WTC11 (cell line): ENCODE measurements around the gene CACNB4. TPM values are rescaled to one million over a fixed set of nuclear protein-coding genes. Genes with fewer than 3 reads are reported as not detected.

Experiments
- ATAC-seq: fragments of 200-7000 bp; cut with Tn5 transposase; 2 replicates; pipeline ENCODE4 v1.10.0; 2021; ENCODE audit warnings: mild to moderate bottlenecking, moderate library complexity
- CTCF ChIA-PET: fragments of 300-600 bp; sonication (Branson Sonifier 250); formaldehyde crosslinking; loops from one replicate; lab custom pipeline; 2021; ENCODE audit warnings: antibody characterized with exemption; lab: Charles Lee
- POLR2A ChIA-PET: fragments of 350-600 bp; sonication (Branson Sonifier 250); formaldehyde crosslinking; loops from one replicate; lab custom pipeline; 2021; ENCODE audit warnings: antibody characterized with exemption; lab: Charles Lee
- DNase-seq: peaks from one replicate; pipeline ENCODE4 v3.0.0; 2021; ENCODE audit warnings: low spot score
- H3K27ac Mint-ChIP-seq: 2 replicates; pipeline ENCODE4 v1.8.0; 2021; ENCODE audit warnings: mixed read lengths
- H3K27me3 Mint-ChIP-seq: 2 replicates; pipeline ENCODE4 v1.8.0; 2021; ENCODE audit warnings: low read depth, mild to moderate bottlenecking, moderate library complexity, mixed read lengths
- H3K36me3 Mint-ChIP-seq: 2 replicates; pipeline ENCODE4 v1.8.0; 2021; ENCODE audit warnings: mixed read lengths
- H3K4me1 Mint-ChIP-seq: 2 replicates; pipeline ENCODE4 v1.8.0; 2022; ENCODE audit warnings: mixed read lengths
- H3K4me3 Mint-ChIP-seq: 2 replicates; pipeline ENCODE4 v1.8.0; 2021; ENCODE audit warnings: mild to moderate bottlenecking, moderate library complexity, mixed read lengths
- H3K9me3 Mint-ChIP-seq: 2 replicates; pipeline ENCODE4 v1.8.0; 2021; ENCODE audit warnings: mixed read lengths
- ETV6 ChIP-seq: sonication (generic); formaldehyde crosslinking; IDR thresholded peaks from 2 replicates; pipeline ENCODE4 v1.8.1; 2022; ENCODE audit warnings: mild to moderate bottlenecking, missing genetic modification reagents
- FOXJ3 ChIP-seq: sonication (generic); formaldehyde crosslinking; IDR thresholded peaks from 2 replicates; pipeline ENCODE4 v1.9.0; 2021; ENCODE audit warnings: missing genetic modification reagents, mild to moderate bottlenecking, borderline replicate concordance
- FOXK1 ChIP-seq: sonication (generic); formaldehyde crosslinking; IDR thresholded peaks from 2 replicates; pipeline ENCODE4 v1.8.0; 2022; ENCODE audit warnings: mild to moderate bottlenecking, moderate library complexity, missing genetic modification reagents
- GABPB1 ChIP-seq: sonication (generic); formaldehyde crosslinking; IDR thresholded peaks from 2 replicates; pipeline ENCODE4 v1.8.1; 2023; ENCODE audit warnings: mild to moderate bottlenecking, missing genetic modification reagents
- GTF2I ChIP-seq: fragments of 250-450 bp; sonication (Bioruptor Pico); conservative IDR thresholded peaks from 2 replicates; pipeline ENCODE4 v1.4.0; 2021; ENCODE audit warnings: mild to moderate bottlenecking
- IRF2 ChIP-seq: sonication (generic); formaldehyde crosslinking; IDR thresholded peaks from 2 replicates; pipeline ENCODE4 v1.8.0; 2022; ENCODE audit warnings: low read depth, missing genetic modification reagents, borderline replicate concordance
- JUN ChIP-seq: sonication (generic); formaldehyde crosslinking; IDR thresholded peaks from 2 replicates; pipeline ENCODE4 v1.8.0; 2023; ENCODE audit warnings: mild to moderate bottlenecking, missing genetic modification reagents
- NFE2L1 ChIP-seq: sonication (generic); formaldehyde crosslinking; IDR thresholded peaks from 2 replicates; pipeline ENCODE4 v1.8.1; 2023; ENCODE audit warnings: missing genetic modification reagents
- NR2C2 ChIP-seq: sonication (generic); formaldehyde crosslinking; IDR thresholded peaks from 2 replicates; pipeline ENCODE4 v1.8.0; 2022; ENCODE audit warnings: mild to moderate bottlenecking, missing genetic modification reagents
- NR3C1 ChIP-seq: sonication (generic); formaldehyde crosslinking; conservative IDR thresholded peaks from 2 replicates; pipeline ENCODE4 v1.8.1; 2023; ENCODE audit warnings: low read depth, mild to moderate bottlenecking, missing genetic modification reagents
- SMAD3 ChIP-seq: sonication (generic); formaldehyde crosslinking; IDR thresholded peaks from 2 replicates; pipeline ENCODE4 v1.8.0; 2022; ENCODE audit warnings: missing genetic modification reagents, mild to moderate bottlenecking, borderline replicate concordance
- SMAD4 ChIP-seq: sonication (generic); formaldehyde crosslinking; IDR thresholded peaks from 2 replicates; pipeline ENCODE4 v1.8.0; 2022; ENCODE audit warnings: mild to moderate bottlenecking, missing genetic modification reagents
- USF2 ChIP-seq: sonication (generic); formaldehyde crosslinking; IDR thresholded peaks from 2 replicates; pipeline ENCODE4 v1.8.1; 2023; ENCODE audit warnings: mild to moderate bottlenecking, missing genetic modification reagents, moderate library complexity
- ZNF121 ChIP-seq: sonication (generic); formaldehyde crosslinking; IDR thresholded peaks from 2 replicates; pipeline ENCODE4 v1.8.0; 2023; ENCODE audit warnings: missing genetic modification reagents
- ZNF263 ChIP-seq: sonication (generic); formaldehyde crosslinking; IDR thresholded peaks from 2 replicates; pipeline ENCODE4 v1.8.1; 2022; ENCODE audit warnings: low read depth, mild to moderate bottlenecking, moderate library complexity, missing genetic modification reagents
- ZNF423 ChIP-seq: fragments of 250-450 bp; sonication (Bioruptor Pico); IDR thresholded peaks from 2 replicates; pipeline ENCODE4 v2.1.2; 2022; ENCODE audit warnings: mild to moderate bottlenecking, moderate library complexity
- total RNA-seq: library from RNA; stranded (reverse); gene quantifications from 3 replicates; pipeline ENCODE4 v1.2.3, GENCODE V29; 2021
- TF ChIP-seq, protein P1 (sequence below): sonication (generic); formaldehyde crosslinking; IDR thresholded peaks from 2 replicates; pipeline ENCODE4 v1.8.0; 2023; ENCODE audit warnings: mild to moderate bottlenecking, missing genetic modification reagents
- TF ChIP-seq, protein P2 (sequence below): sonication (generic); formaldehyde crosslinking; IDR thresholded peaks from 2 replicates; pipeline ENCODE4 v1.8.1; 2022; ENCODE audit warnings: mild to moderate bottlenecking, moderate library complexity, missing genetic modification reagents
- TF ChIP-seq, protein P3 (sequence below): sonication (generic); formaldehyde crosslinking; IDR thresholded peaks from 2 replicates; pipeline ENCODE4 v1.8.1; 2023; ENCODE audit warnings: mild to moderate bottlenecking, missing genetic modification reagents
- TF ChIP-seq, protein P4 (sequence below): sonication (generic); formaldehyde crosslinking; IDR thresholded peaks from 2 replicates; pipeline ENCODE4 v1.8.1; 2023; ENCODE audit warnings: mild to moderate bottlenecking, missing genetic modification reagents

The CACNB4 gene
- total RNA-seq, 1 experiment from 2014 or later, result 4.7 TPM

- no peaks in the 10 kb centered on the region for H3K9me3 Mint-ChIP-seq
- ATAC-seq, result no peak
- H3K36me3 Mint-ChIP-seq, result no peaks in the 10 kb centered on the region
- CTCF ChIA-PET, result interaction anchor here (2.1 kb wide), 1 partner anchor 17 kb away, joined by 10 read pairs; no protein-coding TSS in a partner anchor
- POLR2A ChIA-PET, result no interaction called here
- H3K27ac Mint-ChIP-seq, result no peak overlapping the region
- no peak for DNase-seq
- H3K27me3 Mint-ChIP-seq, result no peaks in the 10 kb centered on the region
- H3K4me3 Mint-ChIP-seq, result no peak overlapping the region
- TF ChIP-seq NR2C2 (CRISPR knock-in tag) (no peak), GTF2I (CRISPR knock-in tag) (no peak), SMAD3 (CRISPR knock-in tag) (no peak), ZNF121 (CRISPR knock-in tag) (no peak), ETV6 (CRISPR knock-in tag) (no peak), FOXK1 (CRISPR knock-in tag) (no peak), IRF2 (no peak), ZNF423 (CRISPR knock-in tag) (no peak), USF2 (no peak), SMAD4 (CRISPR knock-in tag) (no peak), NFE2L1 (CRISPR knock-in tag) (no peak), NR3C1 (CRISPR knock-in tag) (no peak), GABPB1 (CRISPR knock-in tag) (no peak), JUN (no peak), FOXJ3 (CRISPR knock-in tag) (no peak), ZNF263 (CRISPR knock-in tag) (no peak)
- TF ChIP-seq, protein P1, sequence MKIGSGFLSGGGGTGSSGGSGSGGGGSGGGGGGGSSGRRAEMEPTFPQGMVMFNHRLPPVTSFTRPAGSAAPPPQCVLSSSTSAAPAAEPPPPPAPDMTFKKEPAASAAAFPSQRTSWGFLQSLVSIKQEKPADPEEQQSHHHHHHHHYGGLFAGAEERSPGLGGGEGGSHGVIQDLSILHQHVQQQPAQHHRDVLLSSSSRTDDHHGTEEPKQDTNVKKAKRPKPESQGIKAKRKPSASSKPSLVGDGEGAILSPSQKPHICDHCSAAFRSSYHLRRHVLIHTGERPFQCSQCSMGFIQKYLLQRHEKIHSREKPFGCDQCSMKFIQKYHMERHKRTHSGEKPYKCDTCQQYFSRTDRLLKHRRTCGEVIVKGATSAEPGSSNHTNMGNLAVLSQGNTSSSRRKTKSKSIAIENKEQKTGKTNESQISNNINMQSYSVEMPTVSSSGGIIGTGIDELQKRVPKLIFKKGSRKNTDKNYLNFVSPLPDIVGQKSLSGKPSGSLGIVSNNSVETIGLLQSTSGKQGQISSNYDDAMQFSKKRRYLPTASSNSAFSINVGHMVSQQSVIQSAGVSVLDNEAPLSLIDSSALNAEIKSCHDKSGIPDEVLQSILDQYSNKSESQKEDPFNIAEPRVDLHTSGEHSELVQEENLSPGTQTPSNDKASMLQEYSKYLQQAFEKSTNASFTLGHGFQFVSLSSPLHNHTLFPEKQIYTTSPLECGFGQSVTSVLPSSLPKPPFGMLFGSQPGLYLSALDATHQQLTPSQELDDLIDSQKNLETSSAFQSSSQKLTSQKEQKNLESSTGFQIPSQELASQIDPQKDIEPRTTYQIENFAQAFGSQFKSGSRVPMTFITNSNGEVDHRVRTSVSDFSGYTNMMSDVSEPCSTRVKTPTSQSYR (CRISPR knock-in tag), result no peak
- TF ChIP-seq, protein P2, sequence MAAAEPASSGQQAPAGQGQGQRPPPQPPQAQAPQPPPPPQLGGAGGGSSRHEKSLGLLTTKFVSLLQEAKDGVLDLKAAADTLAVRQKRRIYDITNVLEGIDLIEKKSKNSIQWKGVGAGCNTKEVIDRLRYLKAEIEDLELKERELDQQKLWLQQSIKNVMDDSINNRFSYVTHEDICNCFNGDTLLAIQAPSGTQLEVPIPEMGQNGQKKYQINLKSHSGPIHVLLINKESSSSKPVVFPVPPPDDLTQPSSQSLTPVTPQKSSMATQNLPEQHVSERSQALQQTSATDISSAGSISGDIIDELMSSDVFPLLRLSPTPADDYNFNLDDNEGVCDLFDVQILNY (CRISPR knock-in tag), result no peak
- TF ChIP-seq, protein P3, sequence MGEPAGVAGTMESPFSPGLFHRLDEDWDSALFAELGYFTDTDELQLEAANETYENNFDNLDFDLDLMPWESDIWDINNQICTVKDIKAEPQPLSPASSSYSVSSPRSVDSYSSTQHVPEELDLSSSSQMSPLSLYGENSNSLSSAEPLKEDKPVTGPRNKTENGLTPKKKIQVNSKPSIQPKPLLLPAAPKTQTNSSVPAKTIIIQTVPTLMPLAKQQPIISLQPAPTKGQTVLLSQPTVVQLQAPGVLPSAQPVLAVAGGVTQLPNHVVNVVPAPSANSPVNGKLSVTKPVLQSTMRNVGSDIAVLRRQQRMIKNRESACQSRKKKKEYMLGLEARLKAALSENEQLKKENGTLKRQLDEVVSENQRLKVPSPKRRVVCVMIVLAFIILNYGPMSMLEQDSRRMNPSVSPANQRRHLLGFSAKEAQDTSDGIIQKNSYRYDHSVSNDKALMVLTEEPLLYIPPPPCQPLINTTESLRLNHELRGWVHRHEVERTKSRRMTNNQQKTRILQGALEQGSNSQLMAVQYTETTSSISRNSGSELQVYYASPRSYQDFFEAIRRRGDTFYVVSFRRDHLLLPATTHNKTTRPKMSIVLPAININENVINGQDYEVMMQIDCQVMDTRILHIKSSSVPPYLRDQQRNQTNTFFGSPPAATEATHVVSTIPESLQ (CRISPR knock-in tag), result no peak
- TF ChIP-seq, protein P4, sequence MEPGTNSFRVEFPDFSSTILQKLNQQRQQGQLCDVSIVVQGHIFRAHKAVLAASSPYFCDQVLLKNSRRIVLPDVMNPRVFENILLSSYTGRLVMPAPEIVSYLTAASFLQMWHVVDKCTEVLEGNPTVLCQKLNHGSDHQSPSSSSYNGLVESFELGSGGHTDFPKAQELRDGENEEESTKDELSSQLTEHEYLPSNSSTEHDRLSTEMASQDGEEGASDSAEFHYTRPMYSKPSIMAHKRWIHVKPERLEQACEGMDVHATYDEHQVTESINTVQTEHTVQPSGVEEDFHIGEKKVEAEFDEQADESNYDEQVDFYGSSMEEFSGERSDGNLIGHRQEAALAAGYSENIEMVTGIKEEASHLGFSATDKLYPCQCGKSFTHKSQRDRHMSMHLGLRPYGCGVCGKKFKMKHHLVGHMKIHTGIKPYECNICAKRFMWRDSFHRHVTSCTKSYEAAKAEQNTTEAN, result no peak
- peaks cover 14% of the 10 kb centered on the region for H3K4me1 Mint-ChIP-seq
Observed at GRCh38 chr2:151931030-151931611, 167.7 kb downstream of the CACNB4 start.
